Right ventricle myocardium inferior (tissue), 1 donor: ENCODE results near the gene ZEB2. TPM values are rescaled to one million over a fixed set of nuclear protein-coding genes. Genes with fewer than 3 reads are reported as not detected.
"Not testable (repeated sequence)": the region's sequence is repeated elsewhere in the genome, so short reads cannot be mapped to it uniquely, and the experiment has no call there.

Experiments used
- ATAC-seq: fragments of 200-7000 bp; cut with Tn5 transposase; one replicate; pipeline ENCODE4 v1.9.1; 2020; ENCODE audit warnings: mild to moderate bottlenecking, moderate library complexity
- DNase-seq: peaks from one replicate; pipeline ENCODE4 v3.0.0; 2021; ENCODE audit errors: missing footprints
- intact Hi-C: fragments of 100-400 bp; cut with DNase I; formaldehyde crosslinking; loops from one replicate; pipeline ENCODE4 v1.11.0; 2022
- total RNA-seq: library from RNA; stranded (reverse); fragmentation: NEBNext Ultra II Directional; extraction: Animal tissue kit (Norgen Biotek cat#: 25700); gene quantifications from one replicate; pipeline ENCODE4 v1.2.1, GENCODE V29; 2021
- donor health status: DM: no; HTN: yes; CAD: no; lungs with severe emphysema.

Gene ZEB2
- total RNA-seq, 1 donor from 2014 or later: 89.0 TPM

DNA sequence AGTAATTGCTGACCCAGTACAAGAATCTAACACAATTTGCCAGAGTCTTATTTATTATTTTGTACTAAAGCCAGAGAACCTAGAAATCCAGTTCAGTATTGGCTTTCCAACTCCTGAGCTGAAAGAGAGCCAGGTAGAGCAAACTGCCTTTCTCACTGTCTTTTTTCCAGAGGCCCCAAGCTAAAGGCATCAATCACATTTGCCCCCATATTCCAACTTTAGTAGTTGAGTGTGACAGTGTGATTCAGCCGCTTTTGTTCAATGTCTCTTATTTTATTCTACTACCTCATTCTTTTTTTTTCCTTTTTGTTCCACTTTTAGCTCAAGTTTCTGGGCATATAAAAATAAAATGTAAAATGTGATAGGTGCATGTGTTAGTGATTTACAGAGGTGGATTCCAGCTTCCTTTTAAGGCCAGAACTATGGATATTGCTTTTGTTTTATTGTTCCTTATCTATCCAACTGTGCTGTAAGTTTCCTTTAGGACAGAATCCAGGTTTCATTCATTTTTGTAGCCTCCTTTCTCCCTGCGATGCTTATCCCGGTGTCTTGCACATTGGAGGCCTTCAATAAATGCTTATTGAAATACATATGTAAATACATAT lies 153.0 kb downstream of the ZEB2 start:
- intact Hi-C loops: no loop called here
- no peak for ATAC-seq
- DNase-seq: no peak

DNA sequence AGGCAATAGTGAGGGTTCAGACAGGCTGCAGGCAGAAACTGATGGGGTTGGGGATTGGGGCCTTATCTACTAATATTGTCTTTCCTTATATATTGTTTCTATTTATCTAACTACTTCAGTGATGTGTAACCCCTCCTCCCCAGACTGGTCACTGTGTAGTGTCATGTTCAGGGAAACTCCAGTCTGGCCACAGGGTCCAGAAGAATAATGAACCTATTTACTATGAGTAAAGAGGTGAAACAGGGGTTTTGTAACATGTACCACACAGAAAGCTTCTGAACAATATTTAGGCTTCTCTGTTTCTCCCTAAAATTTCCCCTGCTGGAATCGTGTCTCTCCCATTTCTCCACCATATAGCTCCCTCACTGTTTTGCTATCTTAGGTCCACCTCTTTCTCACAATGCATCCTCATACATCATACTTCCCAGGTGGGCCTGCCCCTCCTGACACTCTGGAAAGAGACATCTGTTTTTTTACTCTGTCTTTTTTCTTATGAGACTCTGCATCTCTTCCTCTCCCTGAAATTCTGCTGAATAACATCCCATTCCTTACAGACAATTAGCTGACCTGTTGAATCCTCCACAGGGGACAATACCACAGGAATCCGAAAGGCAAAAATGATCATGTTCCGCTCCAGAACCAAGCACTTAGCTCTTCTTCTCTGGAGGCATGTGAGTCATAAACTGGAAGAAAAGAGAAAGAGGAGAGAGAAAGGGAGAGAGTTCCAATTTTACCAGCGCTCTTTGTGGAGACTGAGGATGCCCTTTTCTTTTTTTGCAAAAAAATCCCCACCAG lies 154.8 kb downstream of the ZEB2 start:
- intact Hi-C loops: no loop called here
- no peak for DNase-seq
- ATAC-seq: no peak

DNA sequence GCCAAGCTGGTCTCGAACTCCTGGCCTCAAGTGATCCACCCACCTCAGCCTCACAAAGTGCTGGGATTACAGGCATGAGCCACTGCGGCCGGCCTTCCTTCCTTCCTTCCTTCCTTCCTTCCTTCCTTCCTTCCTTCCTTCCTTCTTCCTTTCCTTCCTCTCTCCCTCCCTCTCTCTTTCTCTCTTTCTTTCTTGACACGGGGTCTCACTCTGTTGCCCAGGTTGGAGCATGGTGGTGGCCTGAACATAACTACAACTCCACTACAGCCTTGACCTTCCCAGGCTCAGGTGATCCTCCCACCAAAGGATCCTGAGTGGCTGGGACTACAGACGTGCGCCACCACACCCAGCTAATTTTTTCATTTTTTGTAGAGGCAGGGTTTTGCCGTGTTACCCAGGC lies 155.7 kb downstream of the ZEB2 start:
- intact Hi-C loops, ATAC-seq, DNase-seq: not testable (repeated sequence)

DNA sequence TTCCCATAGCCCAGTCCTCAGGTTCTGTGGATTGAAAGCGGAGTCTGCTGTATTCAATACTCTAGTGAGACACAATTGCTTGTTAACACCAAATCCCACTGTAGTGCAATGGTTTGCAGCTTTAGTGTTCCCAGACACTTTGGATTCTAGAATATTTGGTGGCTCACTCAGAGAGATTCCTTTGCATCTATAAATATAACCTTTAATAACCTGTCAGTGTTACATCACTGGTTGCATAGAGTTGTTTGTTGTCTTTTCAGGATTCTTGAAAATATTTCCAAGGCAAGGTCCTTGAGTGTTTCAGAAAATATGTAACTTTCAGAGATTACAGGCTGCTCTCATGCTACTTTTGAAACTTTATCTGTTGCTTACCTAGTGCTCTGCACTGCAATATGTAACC lies 157.5 kb downstream of the ZEB2 start:
- ATAC-seq (no peak), DNase-seq (no peak)
- intact Hi-C loops: no loop called here

DNA sequence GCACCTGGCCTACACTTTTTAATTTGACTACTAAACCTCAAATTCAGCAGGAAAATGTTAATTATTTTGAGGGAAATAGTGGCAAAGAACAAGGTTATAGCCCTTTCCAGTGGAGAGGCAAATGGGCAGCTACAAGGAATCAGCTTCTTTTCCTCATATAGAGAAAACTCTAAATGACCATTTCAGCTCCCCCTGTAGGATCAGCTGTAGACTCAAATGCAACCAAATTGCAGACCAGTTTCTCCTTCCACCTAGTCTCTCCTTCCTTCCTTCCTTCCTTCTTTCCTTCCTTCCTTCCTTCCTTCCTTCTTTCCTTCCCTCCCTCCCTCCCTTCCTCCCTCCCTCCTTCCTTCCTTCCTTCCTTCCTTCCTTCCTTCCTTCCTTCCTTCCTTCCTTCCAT lies 158.2 kb downstream of the ZEB2 start:
- DNase-seq: no peak
- intact Hi-C loops: no loop called here
- ATAC-seq: no peak

DNA sequence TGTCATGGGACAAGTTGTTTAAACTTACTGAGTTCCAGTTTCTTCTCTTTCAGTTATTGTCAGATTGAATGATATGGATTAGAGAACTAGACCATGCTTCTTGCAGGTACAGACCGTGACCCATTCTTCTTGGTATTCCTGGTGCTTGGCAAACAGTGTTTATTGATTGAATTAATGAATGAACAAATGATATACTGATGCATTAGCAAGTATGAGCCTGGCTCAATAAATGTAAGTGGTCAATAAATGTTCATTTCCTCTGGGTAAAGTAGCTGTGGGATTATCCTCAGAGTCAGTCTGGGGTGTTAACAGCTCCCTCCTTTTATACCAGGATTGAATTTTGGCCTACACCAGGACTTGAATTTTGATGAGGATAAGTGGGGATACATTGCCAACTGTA lies 160.2 kb downstream of the ZEB2 start:
- intact Hi-C loops: no loop called here
- DNase-seq (no peak), ATAC-seq (no peak)

DNA sequence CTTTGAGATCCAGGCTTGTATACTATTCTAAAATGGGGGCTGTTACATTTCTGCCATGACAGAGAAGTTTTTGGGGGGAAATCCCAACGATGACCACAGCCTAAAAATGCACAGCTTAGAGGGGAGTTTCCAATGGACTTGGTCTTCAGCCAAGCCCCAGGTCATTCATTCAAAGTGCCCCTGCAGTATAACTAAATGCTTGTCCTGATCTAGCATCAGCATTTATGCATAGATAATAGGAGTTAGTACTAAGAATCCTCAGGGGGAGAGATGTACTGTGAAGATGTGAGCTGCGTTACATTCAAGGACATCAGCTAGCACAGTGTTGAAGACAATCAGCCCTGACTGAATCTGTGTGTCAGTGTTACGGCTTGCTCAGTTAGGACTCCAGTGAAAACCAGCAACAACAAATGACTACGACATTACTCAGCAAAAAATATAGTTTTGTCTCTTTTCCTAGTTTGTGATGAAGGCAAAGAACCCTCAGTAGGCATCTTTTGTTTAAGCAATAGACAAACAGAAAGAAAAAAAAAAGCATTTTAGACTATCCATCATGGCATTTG lies 160.9 kb downstream of the ZEB2 start:
- intact Hi-C loops: no loop called here
- DNase-seq (no peak), ATAC-seq (no peak)

DNA sequence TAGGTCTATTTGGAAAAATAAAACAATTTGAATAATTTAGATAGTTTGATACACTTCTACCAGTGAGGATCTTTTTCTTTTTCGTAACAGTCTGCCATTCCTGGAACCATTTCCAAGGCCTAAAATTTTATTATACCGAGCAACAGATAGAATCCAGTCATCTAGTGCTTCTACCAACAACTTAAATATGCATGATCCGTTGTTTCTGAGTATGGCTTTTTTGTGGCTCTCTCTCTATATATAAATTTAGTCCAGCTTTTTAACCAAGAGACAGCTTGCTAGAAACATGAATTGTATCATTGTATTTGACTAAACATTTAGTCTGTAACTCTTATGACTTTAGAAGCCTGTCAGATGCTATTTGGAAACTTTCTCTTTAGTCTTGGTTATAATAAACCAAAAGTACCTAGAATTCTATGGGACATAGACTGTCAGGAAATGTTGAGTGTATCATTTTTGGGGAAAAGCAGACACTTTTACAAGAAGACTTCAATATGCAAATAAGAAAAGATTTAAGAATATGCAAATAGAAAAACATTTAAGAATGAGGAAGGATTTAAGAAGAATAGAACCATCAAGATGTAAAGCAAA lies 161.4 kb downstream of the ZEB2 start:
- DNase-seq (no peak), ATAC-seq (no peak)
- intact Hi-C loops: no loop called here

DNA sequence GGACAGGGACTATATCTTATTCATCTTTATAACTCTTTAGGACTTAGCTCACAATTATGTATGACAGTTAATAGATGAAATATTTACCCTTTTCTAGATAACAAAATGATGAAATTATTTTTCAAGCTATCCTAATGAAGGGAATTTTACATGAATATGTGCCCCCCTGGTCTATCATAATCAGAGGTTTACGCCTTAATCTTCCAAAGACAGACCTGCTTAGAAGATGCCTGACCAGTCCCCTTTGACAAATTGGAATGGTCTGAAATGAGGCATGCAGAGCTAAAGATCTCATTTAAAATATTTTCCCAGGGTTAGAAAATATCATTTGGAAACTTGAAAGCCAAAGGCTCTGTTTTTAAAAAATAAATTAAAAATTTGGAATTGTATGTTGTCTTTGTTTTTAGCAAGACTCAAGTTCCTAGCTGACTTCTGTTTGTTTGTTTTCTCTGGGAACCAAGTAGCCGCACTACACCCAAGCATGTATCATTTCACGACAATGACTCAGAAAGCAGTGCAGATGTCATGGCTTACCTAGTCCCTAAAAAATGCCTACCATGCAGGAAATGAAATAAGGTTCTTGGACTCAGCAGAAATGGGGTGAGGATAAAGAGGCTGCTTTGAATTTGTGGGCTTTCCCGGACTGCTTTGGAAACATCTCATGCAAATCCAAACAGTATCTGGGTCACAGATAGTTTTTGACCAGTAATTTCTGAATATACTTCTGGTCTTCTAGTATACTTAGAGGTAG lies 162.1 kb downstream of the ZEB2 start:
- intact Hi-C loops: no loop called here
- ATAC-seq (peak; percentile 48), DNase-seq (no peak)

DNA sequence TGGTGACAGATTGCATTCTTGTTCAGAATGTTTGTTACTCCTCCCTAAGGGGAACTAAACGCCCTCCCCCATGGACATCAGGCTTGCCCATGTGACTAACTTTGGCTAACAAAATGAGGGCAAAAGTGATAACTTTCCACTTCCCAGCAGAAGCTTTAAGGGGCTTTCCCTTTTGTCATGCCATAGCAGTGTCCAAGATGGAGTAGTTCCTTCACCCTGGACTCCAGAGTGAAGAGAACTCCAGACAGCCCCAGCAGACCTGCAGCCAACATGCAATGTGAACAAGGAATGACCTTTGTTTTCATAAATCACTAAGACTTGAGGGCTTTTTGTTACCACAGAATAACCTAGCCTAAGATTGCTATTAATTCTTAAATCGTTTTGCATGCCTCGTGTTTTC lies 163.5 kb downstream of the ZEB2 start:
- ATAC-seq: no peak
- intact Hi-C loops: no loop called here
- no peak for DNase-seq

DNA sequence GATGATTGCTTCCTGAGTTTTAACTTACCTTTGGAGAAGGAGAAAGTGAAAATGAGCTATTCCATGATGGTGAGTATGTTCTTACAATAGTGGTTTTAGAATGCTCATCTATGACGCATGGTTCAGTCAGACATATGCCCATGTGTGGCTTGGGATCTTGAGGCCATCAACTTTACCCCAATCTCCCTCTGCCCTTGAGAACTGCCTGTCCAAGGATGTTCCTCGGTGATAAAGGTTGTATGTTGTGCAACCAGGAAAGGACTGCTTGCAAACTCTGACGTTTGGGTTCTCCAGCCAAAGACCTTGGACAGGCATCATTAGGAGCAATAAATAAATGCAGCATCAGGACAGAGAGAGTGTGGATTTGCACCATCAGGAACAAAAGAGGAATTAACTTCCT lies 165.0 kb downstream of the ZEB2 start:
- DNase-seq (no peak), ATAC-seq (no peak)
- intact Hi-C loops: no loop called here

DNA sequence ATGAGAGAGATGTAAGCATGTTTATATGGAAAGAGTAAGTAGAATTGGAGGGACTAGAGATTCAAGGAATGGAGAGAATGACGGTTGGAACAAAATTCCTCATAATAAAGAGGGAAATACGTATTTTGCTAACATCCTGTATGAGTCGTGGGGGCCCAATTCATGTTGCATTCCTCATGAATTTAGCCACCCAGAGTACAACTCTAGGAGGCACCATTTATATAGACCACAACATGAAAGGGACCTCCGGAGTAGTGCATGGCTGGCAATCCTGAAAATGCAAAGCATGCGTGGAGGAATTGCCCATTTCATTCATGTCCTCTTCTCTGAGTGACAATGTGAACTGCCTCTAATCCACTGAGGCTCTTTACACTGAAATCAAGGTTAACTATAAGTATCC lies 168.2 kb downstream of the ZEB2 start:
- intact Hi-C loops: no loop called here
- DNase-seq (no peak), ATAC-seq (no peak)

DNA sequence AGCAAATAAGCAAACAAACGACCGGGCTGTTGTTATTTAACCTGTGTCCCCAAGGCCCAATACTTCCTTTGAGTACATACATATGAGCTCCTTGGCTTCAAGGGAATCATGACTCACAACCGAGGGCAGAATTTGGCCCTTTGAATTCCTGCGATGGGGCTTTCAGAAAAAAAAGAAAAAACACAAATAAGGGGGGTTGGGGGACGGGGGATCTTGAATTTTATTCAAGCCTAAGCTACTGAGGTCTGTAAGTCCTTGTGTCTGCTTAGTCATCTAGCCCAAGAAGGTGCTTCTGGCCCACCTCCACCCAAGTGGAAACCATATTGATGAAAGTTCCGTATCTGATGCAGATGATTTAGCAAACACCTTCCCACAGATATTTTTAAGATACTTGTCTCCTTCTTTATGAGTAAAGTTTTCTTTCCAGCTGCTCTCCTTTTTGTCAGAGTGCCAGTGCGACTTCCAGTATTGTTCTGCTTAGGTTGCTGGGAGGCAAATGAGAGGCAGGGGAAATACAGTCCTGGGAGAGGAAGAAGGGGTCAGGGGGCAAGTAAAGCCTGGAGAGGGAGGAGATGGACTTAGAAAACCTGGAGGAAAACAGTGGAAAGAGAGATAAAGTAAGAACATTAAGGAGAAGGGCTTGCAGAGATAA lies 169.6 kb downstream of the ZEB2 start:
- no peak for DNase-seq
- no peak for ATAC-seq
- intact Hi-C loops: no loop called here

DNA sequence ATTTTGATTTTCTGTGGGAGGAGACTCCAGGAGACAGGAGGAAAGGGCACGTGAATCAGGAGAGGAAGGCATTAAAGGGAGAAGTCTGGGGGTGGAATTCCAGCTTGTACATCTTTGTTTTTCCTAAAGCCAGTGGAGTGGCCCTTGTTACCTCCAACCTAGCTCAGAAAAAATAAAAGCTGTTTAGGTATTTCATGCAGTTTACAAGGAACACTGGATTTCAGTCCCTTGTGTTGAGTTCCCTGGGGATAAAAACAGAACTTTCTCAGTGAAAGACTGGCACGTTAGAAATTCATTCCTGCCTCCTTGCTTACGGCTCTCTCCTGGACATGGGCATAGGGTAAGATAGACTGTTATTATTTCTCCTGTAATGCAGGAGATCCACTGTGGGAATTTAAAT lies 170.2 kb downstream of the ZEB2 start:
- ATAC-seq (no peak), DNase-seq (no peak)
- intact Hi-C loops: no loop called here

DNA sequence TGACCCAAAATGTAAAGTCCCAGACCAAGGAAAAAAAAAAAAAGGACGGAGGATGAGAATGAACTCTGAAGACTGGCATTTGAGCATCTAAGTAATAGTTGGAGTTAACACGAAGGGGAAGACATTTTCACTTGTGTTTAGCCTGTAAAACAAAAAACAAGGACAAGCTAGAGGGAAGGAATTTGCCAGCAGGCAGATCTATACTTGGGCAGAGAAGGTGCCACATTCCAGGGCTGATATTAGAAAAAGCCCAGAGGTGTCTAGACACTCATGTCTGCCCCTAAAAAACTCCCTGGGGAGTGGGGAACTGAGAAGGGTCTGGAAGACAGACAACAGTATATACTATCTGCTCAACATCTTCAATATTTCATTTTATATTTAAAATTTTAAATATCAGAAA lies 171.1 kb downstream of the ZEB2 start:
- intact Hi-C loops: no loop called here
- ATAC-seq (no peak), DNase-seq (no peak)

DNA sequence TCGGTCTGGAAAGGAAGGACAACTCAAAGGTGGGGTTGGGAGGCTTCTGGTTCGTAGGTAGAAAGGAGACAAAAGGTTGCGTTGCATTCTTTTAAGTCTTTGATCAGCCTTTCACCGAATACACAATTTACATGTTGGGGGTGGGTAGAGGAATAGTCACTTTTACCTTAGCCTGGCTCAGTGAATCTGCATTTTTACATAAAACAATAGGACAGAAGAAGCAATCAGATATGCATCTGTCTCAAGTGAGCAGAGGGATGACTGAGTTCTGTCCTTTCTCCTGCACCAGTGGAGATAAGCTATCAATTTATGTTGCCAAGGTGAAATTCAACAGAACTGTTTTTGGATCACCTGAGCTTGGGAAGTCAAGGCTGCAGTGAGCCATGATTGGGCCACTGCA lies 173.7 kb downstream of the ZEB2 start:
- intact Hi-C loops: no loop called here
- no peak for ATAC-seq
- no peak for DNase-seq

DNA sequence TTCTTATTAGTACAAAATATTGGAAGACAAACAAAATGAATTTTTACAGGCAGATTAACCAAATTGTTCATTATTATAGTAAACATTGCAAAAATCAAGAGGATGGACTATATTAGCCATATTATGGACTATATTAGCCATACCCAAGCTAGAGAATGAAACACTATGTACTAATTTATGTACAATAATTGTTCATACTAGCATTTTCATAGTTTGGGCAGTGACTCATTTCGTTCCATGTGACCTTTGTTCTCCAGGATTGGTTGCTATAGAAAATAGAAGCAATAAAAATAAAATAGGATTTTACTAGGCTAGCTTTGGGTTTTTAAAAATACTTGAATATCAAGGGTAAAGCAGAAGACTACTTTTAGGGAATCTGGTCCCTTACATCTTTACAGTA lies 176.8 kb downstream of the ZEB2 start:
- DNase-seq (no peak), ATAC-seq (no peak)
- intact Hi-C loops: no loop called here

DNA sequence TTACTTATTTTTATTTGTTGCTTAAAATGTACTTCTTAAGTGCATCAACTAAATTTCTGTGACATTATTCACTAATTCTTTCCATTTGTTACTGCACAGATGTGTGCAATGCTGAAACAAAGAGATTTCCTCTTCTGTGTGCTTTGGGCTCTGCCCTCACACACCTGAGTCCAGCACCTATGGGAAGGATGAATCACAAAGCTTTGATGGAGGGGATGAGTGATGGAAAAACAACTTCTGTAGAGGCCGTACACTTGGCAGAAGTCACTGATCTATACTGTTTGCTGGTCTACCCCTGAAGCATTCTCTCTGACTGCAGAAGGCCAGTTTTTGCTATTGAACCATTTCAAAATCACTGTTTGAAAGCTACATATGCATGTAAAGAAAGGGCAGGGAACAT lies 178.4 kb downstream of the ZEB2 start:
- DNase-seq (no peak), ATAC-seq (no peak)
- intact Hi-C loops: no loop called here

DNA sequence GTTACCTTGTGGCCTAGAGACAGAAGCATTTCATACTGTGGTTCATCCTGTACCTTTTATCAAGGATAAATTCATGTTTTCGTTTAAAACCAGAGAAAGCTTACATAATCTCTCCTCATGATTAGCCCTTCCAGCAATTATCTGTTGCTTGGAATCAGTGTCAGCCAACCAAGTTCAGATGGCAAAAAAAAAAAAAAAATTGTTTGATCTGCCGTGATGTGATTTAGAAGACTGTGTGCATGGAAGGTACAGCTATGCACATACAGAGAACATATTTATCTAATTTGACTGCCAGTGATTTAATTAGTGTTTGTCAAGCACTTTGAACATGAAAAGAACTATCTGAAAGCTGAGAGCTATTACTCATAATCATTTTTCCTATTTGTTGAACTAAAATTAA lies 180.9 kb downstream of the ZEB2 start:
- DNase-seq (no peak), ATAC-seq (no peak)
- intact Hi-C loops: no loop called here
